ENCODE results near the gene QSOX2.

The QSOX2 gene

GRCh38 chr9:136205707-136205992, 40.0 kb downstream of the QSOX2 start:
- TF ChIP-seq, protein P1, sequence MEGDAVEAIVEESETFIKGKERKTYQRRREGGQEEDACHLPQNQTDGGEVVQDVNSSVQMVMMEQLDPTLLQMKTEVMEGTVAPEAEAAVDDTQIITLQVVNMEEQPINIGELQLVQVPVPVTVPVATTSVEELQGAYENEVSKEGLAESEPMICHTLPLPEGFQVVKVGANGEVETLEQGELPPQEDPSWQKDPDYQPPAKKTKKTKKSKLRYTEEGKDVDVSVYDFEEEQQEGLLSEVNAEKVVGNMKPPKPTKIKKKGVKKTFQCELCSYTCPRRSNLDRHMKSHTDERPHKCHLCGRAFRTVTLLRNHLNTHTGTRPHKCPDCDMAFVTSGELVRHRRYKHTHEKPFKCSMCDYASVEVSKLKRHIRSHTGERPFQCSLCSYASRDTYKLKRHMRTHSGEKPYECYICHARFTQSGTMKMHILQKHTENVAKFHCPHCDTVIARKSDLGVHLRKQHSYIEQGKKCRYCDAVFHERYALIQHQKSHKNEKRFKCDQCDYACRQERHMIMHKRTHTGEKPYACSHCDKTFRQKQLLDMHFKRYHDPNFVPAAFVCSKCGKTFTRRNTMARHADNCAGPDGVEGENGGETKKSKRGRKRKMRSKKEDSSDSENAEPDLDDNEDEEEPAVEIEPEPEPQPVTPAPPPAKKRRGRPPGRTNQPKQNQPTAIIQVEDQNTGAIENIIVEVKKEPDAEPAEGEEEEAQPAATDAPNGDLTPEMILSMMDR (IDR thresholded peaks at IDR 0.05; ENCODE audit: insufficient read depth, low read length, missing control alignments): no peak
- CTCF ChIA-PET: interaction anchor here (1.0 to 1.6 kb wide), 2 partner anchors 10 to 17 kb away, joined by 3 read pairs; no protein-coding TSS in a partner anchor
- no peak overlapping the region for H3K4me3 ChIP-seq (ENCODE audit: low read depth, low read length)
- POLR2A ChIA-PET: no interaction called here
- no peak for DNase-seq (ENCODE audit: low read depth, low spot score)

DNA sequence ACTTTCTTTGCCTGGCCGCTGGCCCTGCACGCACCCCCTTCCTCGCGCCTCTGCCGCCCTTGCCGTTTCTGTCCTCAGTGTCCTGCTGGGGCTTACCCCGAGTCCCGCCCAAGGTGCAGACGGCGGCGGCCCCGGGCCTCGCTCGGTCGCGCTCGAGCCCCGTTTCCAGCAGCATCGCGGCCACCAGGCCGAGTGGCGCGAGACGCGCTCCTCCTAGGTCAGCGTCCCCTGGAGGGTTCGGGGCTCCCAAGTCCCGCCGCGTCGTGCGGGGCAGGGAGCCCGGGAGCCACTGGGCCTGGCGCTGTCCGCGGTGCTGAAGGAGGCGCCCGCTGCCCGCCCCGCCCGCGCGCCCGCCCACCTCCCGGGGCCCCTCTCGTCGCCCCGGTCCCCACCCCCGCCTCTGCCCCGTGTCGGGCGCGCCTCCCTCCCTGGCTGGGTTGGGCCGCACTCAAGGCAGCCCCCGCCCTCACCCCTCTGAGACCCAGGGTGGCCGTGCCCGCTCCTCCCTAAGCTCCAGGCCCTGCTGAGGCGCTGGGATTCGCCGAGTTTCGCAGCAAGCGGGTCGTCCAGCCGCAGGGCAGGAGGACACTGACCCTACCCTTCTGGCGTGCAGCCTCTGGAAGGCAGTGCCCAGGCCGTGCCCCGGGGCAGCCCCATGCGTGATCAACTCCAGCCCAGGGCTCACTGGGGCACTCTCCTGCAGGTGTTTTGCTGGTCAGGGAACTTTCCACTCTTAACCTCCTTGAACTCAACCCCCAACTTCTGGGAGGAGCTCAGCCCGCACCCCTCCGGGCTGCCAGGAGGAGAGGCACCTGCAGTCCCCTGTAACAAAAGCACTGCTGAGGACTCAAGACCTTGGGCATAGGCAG, 40.5 kb downstream of the QSOX2 start, which contains the start of gene LHX3:
Gene LHX3, minus strand, starts transcription at position 291 of the 869 bp plus-strand sequence. Its CDS starts 116 bp downstream, at position 175.
- no peak within 1 kb of the TSS for H3K4me3 ChIP-seq (ENCODE audit: low read depth, low read length)
- ChIA-PET POLR2A (no interaction called here), CTCF (interaction anchor here (1.2 to 1.6 kb wide), 2 partner anchors 9 to 18 kb away, joined by 3 read pairs; no protein-coding TSS in a partner anchor)
- no peak for DNase-seq (ENCODE audit: low read depth, low spot score)
- TF ChIP-seq, protein P1 (IDR thresholded peaks at IDR 0.05; ENCODE audit: insufficient read depth, low read length, missing control alignments): no peak

DNA sequence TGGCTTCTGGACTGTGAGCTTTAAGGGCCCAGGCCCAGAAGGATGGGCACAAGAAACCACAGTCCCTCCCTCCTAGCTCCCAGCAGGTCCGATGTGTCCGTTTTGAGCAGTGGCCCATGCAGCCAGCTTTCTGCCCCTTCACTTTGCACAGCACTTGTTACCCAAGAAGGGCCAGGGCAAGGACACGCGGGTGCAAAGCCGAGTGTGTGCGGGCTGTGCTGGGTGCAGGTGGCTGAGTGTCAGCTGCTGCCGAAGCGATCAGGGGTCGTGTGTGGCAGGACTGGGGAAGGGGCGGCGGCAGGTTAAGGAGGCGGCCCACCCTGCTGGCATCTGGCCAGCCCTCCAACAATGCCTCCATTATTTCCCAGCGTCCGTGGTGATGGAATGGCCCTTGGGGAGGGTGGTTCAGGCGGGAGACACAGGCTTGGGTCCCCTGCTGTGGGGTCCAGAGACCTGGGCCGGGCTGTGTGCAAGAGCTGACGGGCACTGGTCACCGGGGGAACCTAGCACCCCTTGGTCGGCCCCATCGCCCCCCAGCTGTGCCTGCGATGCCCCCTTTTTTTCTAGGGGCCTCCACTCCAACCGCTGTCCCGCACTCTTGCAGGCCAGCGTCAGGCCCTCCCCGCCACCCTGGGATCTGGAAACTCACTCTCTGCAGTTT, 41.3 kb downstream of the QSOX2 start:
- DNase-seq (ENCODE audit: low read depth, low spot score): no peak
- no peak overlapping the region for H3K4me3 ChIP-seq (ENCODE audit: low read depth, low read length)
- CTCF ChIA-PET: interaction anchor here (1.2 kb wide), 1 partner anchor 19 kb away, joined by 3 read pairs; no protein-coding TSS in a partner anchor
- POLR2A ChIA-PET: no interaction called here
- TF ChIP-seq, protein P1 (IDR thresholded peaks at IDR 0.05; ENCODE audit: insufficient read depth, low read length, missing control alignments): no peak

- CTCF ChIA-PET: interaction anchor here (1.2 kb wide), 2 partner anchors 20 kb away, joined by 3 to 4 read pairs; no protein-coding TSS in a partner anchor
- no peak overlapping the region for H3K4me3 ChIP-seq (ENCODE audit: low read depth, low read length)
- no peak for DNase-seq (ENCODE audit: low read depth, low spot score)
- TF ChIP-seq, protein P1 (IDR thresholded peaks at IDR 0.05; ENCODE audit: insufficient read depth, low read length, missing control alignments): no peak
- POLR2A ChIA-PET: no interaction called here
These were observed 42.0 kb downstream of the QSOX2 start for GRCh38 chr9:136203408-136204144.

GRCh38 chr9:136202454-136203407, 42.9 kb downstream of the QSOX2 start:
- CTCF ChIA-PET: interaction anchor here (0.9 to 1.2 kb wide), 3 partner anchors 21 to 81 kb away, joined by 4 to 5 read pairs (median 5); no protein-coding TSS in a partner anchor
- POLR2A ChIA-PET: no interaction called here
- DNase-seq (ENCODE audit: low read depth, low spot score): no peak
- H3K4me3 ChIP-seq (ENCODE audit: low read depth, low read length): no peak overlapping the region
- TF ChIP-seq, protein P1 (IDR thresholded peaks at IDR 0.05; ENCODE audit: insufficient read depth, low read length, missing control alignments): no peak

Measured in AG04449 (cell line).